ENCODE measurements around the gene ERFL.

ERFL gene

GRCh38 chr19:41886761-41887710 lies 41.2 kb downstream of the ERFL start:
- no peak overlapping the region for H3K4me3 ChIP-seq (ENCODE audit: low read depth in 1 of 2, low read length in 2 of 2)
- H3K4me1 ChIP-seq (ENCODE audit: control insufficient read depth in 1 of 2, insufficient read depth in 2 of 2, low read length in 2 of 2) = peaks cover 7 to 28% of the 10 kb centered on the region in 2 donors

DNA sequence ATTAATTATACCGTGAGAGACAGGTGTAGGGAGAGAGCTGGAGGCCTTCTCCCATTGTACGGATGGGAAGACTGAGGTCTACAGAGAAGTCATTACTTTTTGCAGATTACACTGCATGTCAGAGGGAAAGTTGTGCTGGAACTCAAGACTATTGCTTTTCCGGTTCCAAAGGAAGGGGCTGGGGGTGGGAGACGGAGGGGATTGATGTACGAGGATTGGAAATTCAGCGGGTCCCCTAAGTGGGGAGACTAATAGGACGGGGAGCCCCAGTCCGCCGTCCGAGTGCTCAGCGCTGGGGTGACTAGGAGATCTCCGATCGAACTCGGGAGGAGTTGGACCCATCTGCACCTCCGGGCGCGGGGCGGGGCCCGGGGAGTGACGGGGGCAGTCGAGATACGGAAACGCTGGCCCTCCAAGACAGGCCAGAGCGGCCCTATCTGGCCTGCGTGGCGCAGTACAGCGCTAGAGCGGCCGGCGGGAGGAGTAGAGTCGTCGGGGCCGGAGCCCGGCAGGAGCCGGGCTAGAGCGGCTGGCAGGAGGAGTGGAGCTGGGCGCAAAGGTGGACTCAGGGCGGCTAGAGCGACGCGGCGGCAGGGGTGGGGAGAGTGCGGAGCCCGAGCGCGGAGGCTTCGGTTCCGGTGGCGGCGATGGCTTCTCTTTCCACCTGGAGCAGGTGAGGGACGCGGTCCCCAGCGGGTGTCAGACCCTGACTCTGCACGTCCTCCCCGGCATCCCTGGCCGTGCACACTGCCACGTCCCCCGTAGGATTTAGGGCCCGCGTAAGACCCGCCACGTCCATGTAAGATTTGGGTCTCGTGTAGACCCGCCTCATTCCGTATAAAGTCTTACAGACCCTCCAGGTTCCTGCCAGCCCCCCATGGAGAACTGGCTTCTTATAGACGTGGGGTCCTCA lies 44.2 kb downstream of the ERFL start:
- Histone ChIP-seq H3K4me1 (ENCODE audit: control insufficient read depth in 1 of 2, insufficient read depth in 2 of 2, low read length in 2 of 2) (peaks cover 7 to 28% of the 10 kb centered on the region in 2 donors), H3K27ac (ENCODE audit: low read length) (peak overlapping the region; percentile 77)

More at GRCh38 chr19:41886761-41887710, 41.2 kb downstream of the ERFL start:
- H3K9me3 ChIP-seq (ENCODE audit: control insufficient read depth in 1 of 2, low read length in 2 of 2) = no peaks in the 10 kb centered on the region
- no peak overlapping the region for H3K27ac ChIP-seq (ENCODE audit: low read length)
- H3K27me3 ChIP-seq (ENCODE audit: low read depth, low read length) = no peaks in the 10 kb centered on the region
- peaks cover 7 to 32% of the 10 kb centered on the region in 2 donors for H3K36me3 ChIP-seq (ENCODE audit: control insufficient read depth in 1 of 2, insufficient read depth in 2 of 2, low read length in 2 of 2)

DNA sequence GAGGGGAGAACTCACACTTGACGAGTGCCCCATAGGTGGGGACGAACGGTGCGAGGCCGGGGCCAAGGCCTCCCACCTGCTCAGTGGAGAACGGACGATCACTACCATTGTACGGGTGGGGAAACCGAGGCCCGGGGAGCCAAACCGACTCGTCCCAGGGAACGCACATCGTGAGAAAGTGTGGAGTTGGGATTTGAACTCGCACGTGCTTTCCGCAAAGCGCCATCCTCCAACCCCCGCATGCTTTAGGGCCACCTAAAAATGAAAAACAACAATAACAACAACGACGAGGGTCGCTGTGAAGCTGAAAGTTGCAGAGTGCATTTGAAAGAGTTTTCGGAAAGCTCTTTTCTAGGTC lies 44.8 kb downstream of the ERFL start:
- peak overlapping the region; percentile 77 for H3K27ac ChIP-seq (ENCODE audit: low read length)
- H3K4me1 ChIP-seq (ENCODE audit: control insufficient read depth in 1 of 2, insufficient read depth in 2 of 2, low read length in 2 of 2) = peaks cover 7 to 28% of the 10 kb centered on the region in 2 donors
- peaks cover 0 to 12% of the 10 kb centered on the region in 2 donors for H3K36me3 ChIP-seq (ENCODE audit: control insufficient read depth in 1 of 2, insufficient read depth in 2 of 2, low read length in 2 of 2)
- no peaks in the 10 kb centered on the region for H3K27me3 ChIP-seq (ENCODE audit: low read depth, low read length)
- peak overlapping the region; percentile 96 to 99 for H3K4me3 ChIP-seq (ENCODE audit: low read depth in 1 of 2, low read length in 2 of 2)
- H3K9me3 ChIP-seq (ENCODE audit: control insufficient read depth in 1 of 2, low read length in 2 of 2) = no peaks in the 10 kb centered on the region

More for the DNA sequence above, 44.2 kb downstream of the ERFL start:
- Histone ChIP-seq H3K9me3 (ENCODE audit: control insufficient read depth in 1 of 2, low read length in 2 of 2) (no peaks in the 10 kb centered on the region), H3K4me3 (ENCODE audit: low read depth in 1 of 2, low read length in 2 of 2) (peak overlapping the region; percentile 96 to 99), H3K36me3 (ENCODE audit: control insufficient read depth in 1 of 2, insufficient read depth in 2 of 2, low read length in 2 of 2) (peaks cover under 1 to 15% of the 10 kb centered on the region in 2 donors), H3K27me3 (ENCODE audit: low read depth, low read length) (no peaks in the 10 kb centered on the region)

- H3K36me3 ChIP-seq (ENCODE audit: control insufficient read depth in 1 of 2, insufficient read depth in 2 of 2, low read length in 2 of 2) = peaks cover 0 to 7% of the 10 kb centered on the region in 2 donors
- peak within 1 kb of the TSS; percentile 77 for H3K27ac ChIP-seq (ENCODE audit: low read length)
- H3K27me3 ChIP-seq (ENCODE audit: low read depth, low read length) = no peaks in the 10 kb centered on the region
- H3K9me3 ChIP-seq (ENCODE audit: control insufficient read depth in 1 of 2, low read length in 2 of 2) = no peaks in the 10 kb centered on the region
- peaks cover 7 to 28% of the 10 kb centered on the region in 2 donors for H3K4me1 ChIP-seq (ENCODE audit: control insufficient read depth in 1 of 2, insufficient read depth in 2 of 2, low read length in 2 of 2)
- peak within 1 kb of the TSS; percentile 96 to 99 for H3K4me3 ChIP-seq (ENCODE audit: low read depth in 1 of 2, low read length in 2 of 2)
Observed at GRCh38 chr19:41882568-41883462, 45.4 kb downstream of the ERFL start, which contains the start of gene ARHGEF1. ARHGEF1 (plus strand) TSS chr19:41883184; CDS start chr19:41888083, 4,899 bp downstream.

DNA sequence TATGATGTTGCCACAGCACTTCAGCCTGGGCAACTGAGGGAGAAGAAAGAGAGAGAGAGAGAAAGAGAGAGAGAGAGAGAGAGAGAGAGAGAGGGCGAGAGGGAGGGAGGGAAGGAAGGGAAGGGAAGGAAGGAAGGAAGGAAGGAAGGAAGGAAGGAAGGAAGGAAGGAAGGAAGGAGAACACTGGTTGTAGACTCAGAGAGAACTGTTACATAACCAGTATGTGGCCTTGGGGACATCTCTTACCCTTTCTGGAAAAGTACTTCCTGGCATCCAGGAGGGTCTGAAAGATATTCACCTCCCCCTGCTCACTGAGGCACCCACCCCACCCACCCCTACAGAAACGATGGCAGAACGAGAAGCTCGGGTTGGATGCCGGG lies 47.9 kb downstream of the ERFL start:
- no peak overlapping the region for H3K27ac ChIP-seq (ENCODE audit: low read length)
- H3K27me3 ChIP-seq (ENCODE audit: low read depth, low read length) = no peaks in the 10 kb centered on the region
- H3K9me3 ChIP-seq (ENCODE audit: control insufficient read depth in 1 of 2, low read length in 2 of 2) = no peaks in the 10 kb centered on the region
- H3K36me3 ChIP-seq (ENCODE audit: control insufficient read depth in 1 of 2, insufficient read depth in 2 of 2, low read length in 2 of 2) = no peaks in the 10 kb centered on the region
- no peak overlapping the region for H3K4me3 ChIP-seq (ENCODE audit: low read depth in 1 of 2, low read length in 2 of 2)
- H3K4me1 ChIP-seq (ENCODE audit: control insufficient read depth in 1 of 2, insufficient read depth in 2 of 2, low read length in 2 of 2) = peaks cover 7 to 15% of the 10 kb centered on the region in 2 donors

DNA sequence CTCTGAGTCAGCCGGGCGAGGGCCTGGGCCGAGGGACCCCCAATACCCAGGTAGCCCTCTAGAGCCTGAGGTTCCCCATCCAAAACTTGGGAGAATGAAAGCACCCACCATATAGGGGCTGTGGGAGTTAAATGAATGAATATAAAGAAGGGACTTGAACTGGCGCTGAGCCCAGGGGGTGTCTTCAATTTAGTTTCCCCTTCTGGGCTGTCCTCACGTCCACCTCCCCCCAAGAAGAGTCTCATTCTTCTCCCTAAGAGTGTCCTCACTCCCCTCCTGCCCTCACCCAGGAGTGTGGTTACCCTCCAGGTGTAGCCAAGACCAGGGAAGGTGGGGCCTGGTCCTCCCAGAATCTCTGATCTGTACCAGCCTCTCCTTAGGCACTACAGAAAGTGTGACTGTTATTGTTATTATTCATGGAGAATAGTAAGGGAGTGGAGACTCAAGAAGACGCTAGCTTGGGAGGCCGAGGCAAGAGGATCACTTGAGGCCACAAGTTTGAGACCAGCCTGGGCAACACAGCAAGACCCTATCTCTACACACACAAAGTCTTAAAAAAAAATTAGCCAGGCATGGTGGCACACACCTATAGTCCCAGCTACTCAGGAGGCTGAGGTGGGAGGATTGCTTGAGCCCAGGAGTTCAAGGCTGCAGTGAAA lies 48.5 kb downstream of the ERFL start:
- no peaks in the 10 kb centered on the region for H3K9me3 ChIP-seq (ENCODE audit: control insufficient read depth in 1 of 2, low read length in 2 of 2)
- peaks cover 3 to 11% of the 10 kb centered on the region in 2 donors for H3K4me1 ChIP-seq (ENCODE audit: control insufficient read depth in 1 of 2, insufficient read depth in 2 of 2, low read length in 2 of 2)
- no peak overlapping the region for H3K27ac ChIP-seq (ENCODE audit: low read length)
- H3K27me3 ChIP-seq (ENCODE audit: low read depth, low read length) = no peaks in the 10 kb centered on the region
- no peaks in the 10 kb centered on the region for H3K36me3 ChIP-seq (ENCODE audit: control insufficient read depth in 1 of 2, insufficient read depth in 2 of 2, low read length in 2 of 2)
- H3K4me3 ChIP-seq (ENCODE audit: low read depth in 1 of 2, low read length in 2 of 2) = no peak overlapping the region

GRCh38 chr19:41879080-41879479 lies 49.2 kb downstream of the ERFL start:
- Histone ChIP-seq H3K9me3 (ENCODE audit: control insufficient read depth in 1 of 2, low read length in 2 of 2) (no peaks in the 10 kb centered on the region), H3K27me3 (ENCODE audit: low read depth, low read length) (no peaks in the 10 kb centered on the region), H3K36me3 (ENCODE audit: control insufficient read depth in 1 of 2, insufficient read depth in 2 of 2, low read length in 2 of 2) (no peaks in the 10 kb centered on the region), H3K4me1 (ENCODE audit: control insufficient read depth in 1 of 2, insufficient read depth in 2 of 2, low read length in 2 of 2) (peaks cover 0 to 6% of the 10 kb centered on the region in 2 donors), H3K27ac (ENCODE audit: low read length) (no peak overlapping the region), H3K4me3 (ENCODE audit: low read depth in 1 of 2, low read length in 2 of 2) (no peak overlapping the region)

DNA sequence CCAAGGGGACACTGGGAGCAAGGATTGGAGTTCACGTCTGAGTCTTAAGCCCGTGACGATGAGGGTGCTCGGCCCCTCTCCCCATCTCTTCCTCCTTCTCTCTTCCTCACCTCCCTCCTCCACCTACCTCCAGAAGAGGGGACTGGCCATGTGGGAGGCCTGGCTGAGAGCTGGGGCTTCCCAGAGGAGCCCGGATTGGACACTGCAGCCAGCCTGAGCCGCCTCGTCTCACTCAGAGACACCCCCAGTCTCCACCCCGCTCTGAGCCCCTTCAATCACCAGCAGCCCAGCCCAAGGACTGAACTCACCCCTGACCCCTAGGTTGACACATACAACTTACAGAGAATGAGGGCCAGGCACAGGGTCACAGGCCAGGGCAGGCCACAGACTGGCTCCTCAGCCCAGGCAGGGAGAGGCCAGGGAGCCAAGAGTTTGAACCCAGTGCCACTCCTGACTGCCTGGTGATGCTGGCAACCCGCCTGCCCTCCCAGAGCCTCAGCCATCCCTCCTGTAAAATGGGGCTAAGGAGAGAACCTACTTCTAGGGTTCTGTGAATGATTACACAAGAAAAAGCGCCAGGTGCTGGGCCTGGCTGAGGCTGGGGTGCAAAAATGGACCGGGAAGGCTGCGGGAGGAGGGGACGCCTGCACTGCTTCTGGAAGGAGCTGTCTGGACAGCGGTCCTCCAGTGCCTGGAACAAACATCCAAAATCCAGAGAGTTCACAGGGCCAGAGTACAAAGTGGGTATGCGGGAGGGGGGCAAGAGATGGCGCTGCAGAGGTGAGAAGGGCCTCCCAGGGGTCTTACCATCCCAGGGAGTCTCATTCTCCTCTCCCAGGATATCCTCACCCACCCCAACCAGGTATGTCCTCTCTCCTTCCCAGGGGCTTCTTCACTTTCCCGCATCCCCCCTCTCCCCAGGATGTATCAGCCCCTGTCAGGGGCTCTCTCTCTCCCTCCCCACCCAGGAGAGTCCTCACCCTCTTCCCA lies 50.0 kb downstream of the ERFL start:
- peaks cover under 1% of the 10 kb centered on the region in 2 donors for H3K4me1 ChIP-seq (ENCODE audit: control insufficient read depth in 1 of 2, insufficient read depth in 2 of 2, low read length in 2 of 2)
- peak overlapping the region; percentile 45 for H3K27ac ChIP-seq (ENCODE audit: low read length)

More for the DNA sequence above, 50.0 kb downstream of the ERFL start:
- Histone ChIP-seq H3K27me3 (ENCODE audit: low read depth, low read length) (no peaks in the 10 kb centered on the region), H3K4me3 (ENCODE audit: low read depth in 1 of 2, low read length in 2 of 2) (no peak overlapping the region), H3K9me3 (ENCODE audit: control insufficient read depth in 1 of 2, low read length in 2 of 2) (no peaks in the 10 kb centered on the region), H3K36me3 (ENCODE audit: control insufficient read depth in 1 of 2, insufficient read depth in 2 of 2, low read length in 2 of 2) (no peaks in the 10 kb centered on the region)
